KOPT-K1 (cell line): ENCODE results near the gene MED16.

ENCODE experiments used
- H3K27ac ChIP-seq: fragments of 200-600 bp; sonication (generic); 2 replicates; pipeline ENCODE4 v1.5.1; 2016; ENCODE audit warnings: antibody characterized with exemption, mild to moderate bottlenecking, low read depth, low read length; ENCODE audit not compliant: poor library complexity, severe bottlenecking
- H3K36me3 ChIP-seq: fragments of 200-600 bp; sonication (generic); 2 replicates; pipeline ENCODE4 v1.5.1; 2017; ENCODE audit warnings: antibody characterized with exemption, mild to moderate bottlenecking, low read length, moderate library complexity; ENCODE audit not compliant: insufficient read depth
- H3K9me3 ChIP-seq: fragments of 200-600 bp; sonication (generic); 2 replicates; pipeline ENCODE4 v1.5.1; 2017; ENCODE audit warnings: antibody characterized with exemption, low read length, mild to moderate bottlenecking; ENCODE audit not compliant: insufficient read depth, poor library complexity, severe bottlenecking

Gene MED16

GRCh38 chr19:920051-920864, 27.3 kb upstream of the MED16 start:
- Histone ChIP-seq H3K27ac (no peak overlapping the region), H3K9me3 (no peaks in the 10 kb centered on the region), H3K36me3 (no peaks in the 10 kb centered on the region)

- H3K9me3 ChIP-seq: no peaks in the 10 kb centered on the region
- no peak overlapping the region for H3K27ac ChIP-seq
- H3K36me3 ChIP-seq: no peaks in the 10 kb centered on the region
Observed at GRCh38 chr19:919199-920050, 26.4 kb upstream of the MED16 start.

DNA sequence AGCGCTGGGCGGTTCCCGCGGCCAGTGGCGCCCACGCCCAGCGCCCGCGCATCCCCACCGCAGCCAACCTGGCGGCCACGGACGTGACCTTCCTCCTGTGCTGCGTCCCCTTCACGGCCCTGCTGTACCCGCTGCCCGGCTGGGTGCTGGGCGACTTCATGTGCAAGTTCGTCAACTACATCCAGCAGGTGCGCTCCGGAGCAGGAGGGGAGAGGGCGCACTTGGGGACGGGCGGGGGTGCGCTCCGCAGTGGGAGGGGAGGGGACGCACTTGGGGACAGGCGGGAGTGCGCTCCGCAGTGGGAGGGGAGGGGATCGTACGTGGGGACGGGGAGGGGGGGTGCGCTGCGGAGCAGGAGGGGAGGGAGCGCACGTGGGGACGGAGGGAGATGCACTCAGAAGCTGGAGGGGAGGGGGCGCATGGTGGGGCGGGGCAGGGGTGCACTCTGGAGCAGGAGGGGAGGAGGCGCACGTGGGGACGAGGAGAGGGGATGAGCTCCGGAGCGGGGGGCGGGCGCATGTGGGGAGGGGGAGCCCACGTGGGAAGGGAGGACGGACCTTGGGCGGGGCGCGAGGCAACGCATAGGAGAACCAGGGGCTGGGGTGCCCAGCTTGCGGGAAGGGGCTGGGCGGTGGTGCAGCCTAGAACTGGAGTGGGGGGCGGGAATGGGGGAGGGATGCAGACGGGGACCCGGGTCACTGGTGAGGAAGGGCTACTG, 25.7 kb upstream of the MED16 start:
- Histone ChIP-seq H3K36me3 (no peaks in the 10 kb centered on the region), H3K27ac (no peak overlapping the region), H3K9me3 (no peaks in the 10 kb centered on the region)

- Histone ChIP-seq H3K9me3 (no peaks in the 10 kb centered on the region), H3K27ac (no peak overlapping the region), H3K36me3 (no peaks in the 10 kb centered on the region)
Observed at GRCh38 chr19:918152-918437, 25.1 kb upstream of the MED16 start.

DNA sequence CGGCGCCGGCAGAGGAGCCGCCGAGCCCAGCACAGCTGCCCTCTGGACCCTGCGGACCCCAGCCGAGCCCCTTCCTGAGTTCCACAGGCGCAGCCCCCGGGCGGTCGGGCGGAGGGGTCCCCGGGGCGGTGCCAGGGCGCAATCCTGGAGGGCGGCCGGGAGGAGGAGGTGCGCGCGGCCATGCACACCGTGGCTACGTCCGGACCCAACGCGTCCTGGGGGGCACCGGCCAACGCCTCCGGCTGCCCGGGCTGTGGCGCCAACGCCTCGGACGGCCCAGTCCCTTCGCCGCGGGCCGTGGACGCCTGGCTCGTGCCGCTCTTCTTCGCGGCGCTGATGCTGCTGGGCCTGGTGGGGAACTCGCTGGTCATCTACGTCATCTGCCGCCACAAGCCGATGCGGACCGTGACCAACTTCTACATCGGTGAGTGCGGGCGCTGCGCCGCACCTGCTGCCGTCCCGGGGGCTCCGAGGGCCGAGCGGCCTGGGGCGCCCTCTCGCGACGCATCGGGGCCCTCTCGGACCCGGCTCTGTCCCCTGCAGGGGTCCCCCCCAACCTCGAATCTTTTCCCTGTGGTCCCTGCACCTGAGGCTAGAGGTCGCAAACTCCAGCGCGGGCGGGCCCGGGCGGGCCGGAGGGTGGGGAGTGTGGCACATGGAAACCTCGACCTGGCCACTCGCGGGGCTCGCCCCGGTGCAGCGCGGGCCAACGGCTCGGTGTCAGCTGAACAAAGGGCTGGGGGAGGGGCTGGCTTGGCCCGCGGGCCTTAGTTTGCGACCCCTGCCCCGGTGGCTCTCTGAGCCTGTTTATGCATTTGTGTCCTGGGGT, 24.6 kb upstream of the MED16 start, which contains the start of gene KISS1R:
KISS1R (plus strand) TSS at position 11 of the 829 bp plus-strand sequence; CDS start at position 181, 170 bp downstream.
- H3K9me3 ChIP-seq: no peaks in the 10 kb centered on the region
- H3K36me3 ChIP-seq: no peaks in the 10 kb centered on the region
- no peak within 1 kb of the TSS for H3K27ac ChIP-seq

DNA sequence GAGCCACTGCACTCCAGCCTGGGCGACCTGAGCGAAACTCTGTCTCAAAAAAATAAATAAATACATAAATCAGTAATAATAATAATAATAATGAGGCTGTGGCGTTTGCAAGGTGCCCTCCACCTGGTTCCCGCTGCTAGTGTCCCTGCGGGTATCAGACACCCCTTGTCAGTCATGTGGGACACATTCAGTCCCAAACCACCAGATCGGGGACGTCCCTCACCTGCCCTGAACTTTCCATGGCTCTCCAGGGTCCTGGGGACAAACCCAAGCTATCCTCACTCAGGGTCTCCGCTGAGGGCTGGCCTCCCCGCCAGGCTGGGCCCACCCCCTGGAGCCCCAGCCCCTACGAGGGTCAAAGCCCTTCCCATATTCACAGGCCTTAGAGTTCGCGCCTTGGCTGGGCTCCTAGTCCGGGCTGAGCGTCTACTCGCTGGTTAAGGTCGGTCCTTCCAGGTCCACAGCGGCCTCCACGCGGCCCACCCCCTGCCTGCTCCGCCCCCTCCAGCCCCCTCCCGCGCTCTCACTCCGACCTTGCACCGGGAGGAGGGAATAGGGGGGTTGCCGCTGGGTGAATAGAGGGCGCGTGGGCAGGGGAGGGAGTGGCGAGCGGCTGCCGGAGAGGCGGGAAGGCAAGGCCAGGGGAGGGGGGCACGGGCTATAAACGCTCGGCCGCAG, 23.8 kb upstream of the MED16 start:
- Histone ChIP-seq H3K9me3 (no peaks in the 10 kb centered on the region), H3K36me3 (no peaks in the 10 kb centered on the region), H3K27ac (no peak overlapping the region)

- no peaks in the 10 kb centered on the region for H3K9me3 ChIP-seq
- peak within 1 kb of the TSS; percentile 68 for H3K27ac ChIP-seq
- H3K36me3 ChIP-seq: no peaks in the 10 kb centered on the region
Observed at GRCh38 chr19:913080-913748, 20.2 kb upstream of the MED16 start, which contains the start of gene R3HDM4. TSS of gene R3HDM4 (minus strand) at chr19:913219. CDS start at chr19:913157, 62 bp downstream.

GRCh38 chr19:912181-913079, 19.4 kb upstream of the MED16 start:
- H3K27ac ChIP-seq: peak overlapping the region; percentile 68
- no peaks in the 10 kb centered on the region for H3K9me3 ChIP-seq
- no peaks in the 10 kb centered on the region for H3K36me3 ChIP-seq

DNA sequence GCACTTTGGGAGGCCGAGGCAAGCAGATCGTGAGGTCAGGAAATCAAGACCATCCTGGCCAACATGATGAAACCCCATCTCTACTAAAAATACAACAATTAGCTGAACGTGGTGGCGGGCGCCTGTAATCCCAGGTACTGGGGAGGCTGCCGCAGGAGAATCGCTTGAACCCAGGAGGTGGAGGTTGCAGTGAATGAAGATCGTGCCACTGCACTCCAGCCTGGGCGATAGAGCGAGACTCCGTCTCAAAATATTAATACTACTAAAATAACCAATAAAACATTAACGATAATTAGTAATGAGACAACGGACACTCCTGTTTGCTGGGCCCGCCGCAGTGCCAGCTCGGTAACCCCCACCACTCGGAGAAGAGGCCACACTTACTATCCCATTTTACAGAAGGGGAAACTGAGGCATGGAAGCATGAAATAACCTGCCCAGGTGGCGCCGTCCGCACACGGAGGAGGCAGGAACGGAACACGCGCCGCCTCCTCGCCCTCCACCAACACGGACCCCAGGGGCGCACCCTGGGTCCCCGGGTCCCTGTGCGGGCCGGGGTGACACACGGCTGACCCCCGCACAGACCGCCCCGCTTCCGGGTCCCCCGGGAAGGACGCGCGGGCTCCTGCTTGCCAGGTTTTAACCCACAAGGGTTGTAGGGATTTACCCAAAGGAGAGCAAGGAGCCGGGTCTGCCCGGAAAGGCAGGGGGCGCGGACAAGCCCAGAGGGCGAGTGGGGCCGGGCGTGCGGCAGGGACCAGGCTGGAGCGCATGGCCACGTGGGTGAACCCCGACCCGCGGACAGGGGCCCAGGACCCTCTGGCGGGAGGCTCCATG, 18.4 kb upstream of the MED16 start:
- Histone ChIP-seq H3K27ac (no peak overlapping the region), H3K36me3 (no peaks in the 10 kb centered on the region), H3K9me3 (no peaks in the 10 kb centered on the region)

DNA sequence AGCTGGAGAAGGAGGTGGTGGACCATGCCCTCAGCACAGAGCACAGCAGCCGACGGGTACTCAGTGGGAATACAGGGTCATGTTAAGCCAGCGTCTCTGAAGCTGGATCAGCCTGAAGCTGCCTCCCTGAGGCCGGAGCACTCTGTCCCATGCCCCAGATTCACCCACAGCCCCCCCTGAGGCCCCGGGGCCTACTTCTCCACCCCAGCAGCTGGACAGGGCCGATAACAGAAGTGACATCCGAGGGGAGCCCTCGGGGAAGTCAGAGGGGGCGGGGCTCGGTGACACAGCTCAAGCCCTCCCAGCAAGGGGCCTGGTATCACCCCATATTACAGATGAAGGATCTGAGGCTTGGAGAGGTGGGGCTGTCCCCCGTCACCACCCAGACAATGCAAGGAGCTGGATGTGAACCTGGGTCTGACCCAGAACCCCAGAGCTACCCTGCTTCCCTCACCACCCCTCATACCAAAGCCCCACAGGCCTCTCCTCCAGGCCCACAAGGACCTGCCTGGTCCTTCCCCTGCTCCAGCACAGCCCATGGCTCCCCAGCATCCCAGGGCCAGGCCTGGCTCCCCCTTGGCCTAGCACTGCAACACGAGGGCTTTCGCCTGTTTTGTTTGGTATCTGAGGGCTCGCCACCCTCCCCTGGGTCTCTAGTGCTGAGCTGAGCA, 14.3 kb upstream of the MED16 start:
- Histone ChIP-seq H3K9me3 (no peaks in the 10 kb centered on the region), H3K27ac (no peak overlapping the region), H3K36me3 (no peaks in the 10 kb centered on the region)

DNA sequence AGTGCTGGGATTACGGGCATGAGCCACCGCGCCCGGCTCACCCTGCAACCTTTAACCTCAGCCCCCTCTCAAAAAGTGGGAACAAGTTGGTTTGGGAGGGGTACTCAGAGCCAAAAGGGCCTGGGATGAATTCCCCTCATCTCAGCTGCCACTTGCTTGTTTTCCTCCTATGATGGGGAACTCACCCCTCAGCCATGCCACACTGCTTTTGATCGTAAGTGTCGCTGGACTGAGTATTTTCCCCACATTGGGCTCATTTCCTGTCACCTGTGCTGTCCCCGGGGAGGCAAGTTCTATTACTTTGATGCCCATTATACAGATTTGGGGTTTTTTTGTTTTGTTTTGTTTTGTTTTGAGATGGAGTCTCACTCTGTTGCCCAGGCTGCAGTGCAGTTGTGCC, 13.5 kb upstream of the MED16 start:
- no peaks in the 10 kb centered on the region for H3K9me3 ChIP-seq
- no peaks in the 10 kb centered on the region for H3K36me3 ChIP-seq
- H3K27ac ChIP-seq: no peak overlapping the region

DNA sequence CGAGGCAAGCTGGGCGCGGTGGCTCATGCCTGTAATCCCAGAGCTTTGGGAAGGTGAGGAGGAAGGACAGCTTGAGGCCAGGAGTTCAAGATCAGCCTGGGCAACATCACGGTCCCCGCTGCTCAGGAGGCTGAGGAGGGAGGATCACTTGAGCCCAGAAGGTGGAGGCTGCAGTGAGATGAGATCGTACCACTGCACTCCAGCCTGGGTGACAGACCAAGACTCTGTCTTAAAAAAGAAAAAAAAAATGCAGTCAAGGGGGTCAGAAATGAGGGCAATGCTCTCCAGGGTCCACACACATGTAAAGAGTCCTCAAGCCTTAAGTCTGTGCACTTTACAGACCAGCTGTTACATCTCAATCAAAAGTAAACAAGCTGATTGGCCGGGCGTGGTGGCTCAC, 11.6 kb upstream of the MED16 start:
- Histone ChIP-seq H3K27ac (no peak overlapping the region), H3K9me3 (no peaks in the 10 kb centered on the region), H3K36me3 (no peaks in the 10 kb centered on the region)
